A673 (cell line): ENCODE data around the gene GLS. TPM values are rescaled to one million over a fixed set of nuclear protein-coding genes. Genes with fewer than 3 reads are reported as not detected.

Source experiments
- BruUV-seq: library from RNA; stranded (reverse); fragments of 400-500 nt; replicated peaks from 2 replicates; lab custom pipeline; 2021; lab: Mats Ljungman, UMichigan
- CTCF ChIA-PET: fragments of 300-600 bp; sonication (Branson Sonifier 250); formaldehyde crosslinking; loops from one replicate; lab custom pipeline; 2022; ENCODE audit warnings: antibody characterized with exemption; lab: Charles Lee
- POLR2A ChIA-PET: fragments of 300-600 bp; sonication (Branson Sonifier 250); formaldehyde crosslinking; loops from one replicate; lab custom pipeline; 2022; ENCODE audit warnings: antibody characterized with exemption; ENCODE audit not compliant: low non-redundant PET; lab: Charles Lee
- DNase-seq: peaks from one replicate; pipeline ENCODE4 v3.0.0-alpha.2; 2015; ENCODE audit warnings: low spot score
- H3K27ac ChIP-seq: fragments of 200-600 bp; sonication (generic); 2 replicates; pipeline ENCODE4 v1.5.1; 2016; ENCODE audit warnings: mixed run types, low read depth, mild to moderate bottlenecking, mixed read lengths, antibody characterized with exemption, low read length; ENCODE audit not compliant: poor library complexity, severe bottlenecking
- H3K27me3 ChIP-seq: fragments of 200-600 bp; sonication (generic); replicated peaks from 2 replicates; pipeline ENCODE4 v1.6.1; 2017; ENCODE audit warnings: mixed run types, low read depth, mild to moderate bottlenecking, mixed read lengths, antibody characterized with exemption, low read length; ENCODE audit not compliant: insufficient read depth, poor library complexity
- H3K36me3 ChIP-seq: fragments of 200-600 bp; sonication (generic); 2 replicates; pipeline ENCODE4 v1.6.1; 2016; ENCODE audit warnings: mixed run types, mild to moderate bottlenecking, mixed read lengths, antibody characterized with exemption, low read length; ENCODE audit not compliant: insufficient read depth, poor library complexity, severe bottlenecking
- H3K4me1 ChIP-seq: fragments of 200-600 bp; sonication (generic); 2 replicates; pipeline ENCODE4 v1.6.1; 2017; ENCODE audit warnings: mixed run types, mild to moderate bottlenecking, mixed read lengths, antibody characterized with exemption, low read length; ENCODE audit not compliant: insufficient read depth, poor library complexity, severe bottlenecking
- H3K4me3 ChIP-seq: fragments of 200-600 bp; sonication (generic); 2 replicates; pipeline ENCODE4 v1.5.1; 2016; ENCODE audit warnings: low read depth, mixed run types, mild to moderate bottlenecking, mixed read lengths, low read length; ENCODE audit not compliant: poor library complexity, severe bottlenecking
- H3K9me3 ChIP-seq: fragments of 200-600 bp; sonication (generic); 2 replicates; pipeline ENCODE4 v1.6.1; 2016; ENCODE audit warnings: mixed run types, low read depth, mild to moderate bottlenecking, mixed read lengths, antibody characterized with exemption, low read length; ENCODE audit not compliant: poor library complexity, severe bottlenecking
- CTCF ChIP-seq: fragments of 300-800, 200-600 bp; sonication (generic); conservative IDR thresholded peaks from 2 replicates; pipeline ENCODE4 v1.5.1; 2017; ENCODE audit warnings: low read depth, mild to moderate bottlenecking, antibody characterized with exemption, low read length, moderate library complexity, mixed read lengths
- EZH2 ChIP-seq: fragments of 200-600 bp; sonication (generic); IDR thresholded peaks from 2 replicates; pipeline ENCODE4 v1.6.1; 2017; ENCODE audit warnings: borderline replicate concordance, low read depth, mild to moderate bottlenecking, mixed read lengths, antibody characterized with exemption, low read length; ENCODE audit not compliant: poor library complexity, severe bottlenecking
- intact Hi-C: fragments of 100-400 bp; cut with micrococcal nuclease; formaldehyde crosslinking; loops from one replicate; pipeline ENCODE4 v1.10.0; 2022; ENCODE audit not compliant: unreplicated experiment
- total RNA-seq: library from RNA; stranded (reverse); gene quantifications from 2 replicates; pipeline ENCODE4 v1.2.3, GENCODE V29; 2021

The GLS gene
- total RNA-seq, 1 experiment from 2014 or later = 116 TPM

- TF ChIP-seq EZH2 (no peak), CTCF (no peak)
- POLR2A ChIA-PET = no interaction called here
- Histone ChIP-seq H3K27ac (no peak overlapping the region), H3K4me3 (no peak overlapping the region), H3K36me3 (peaks cover 14% of the 10 kb centered on the region), H3K9me3 (no peaks in the 10 kb centered on the region), H3K4me1 (peaks cover 20% of the 10 kb centered on the region), H3K27me3 (no peaks in the 10 kb centered on the region)
- DNase-seq = no peak
- BruUV-seq = no TSS peak
- CTCF ChIA-PET = no interaction called here
- intact Hi-C loops = no loop called here
Measured at GRCh38 chr2:190911813-190912212, 31.2 kb downstream of the GLS start.

- Histone ChIP-seq H3K27me3 (no peaks in the 10 kb centered on the region), H3K4me3 (no peak overlapping the region), H3K9me3 (no peaks in the 10 kb centered on the region), H3K36me3 (peaks cover 23% of the 10 kb centered on the region), H3K4me1 (peaks cover 20% of the 10 kb centered on the region), H3K27ac (no peak overlapping the region)
- no peak for DNase-seq
- TF ChIP-seq EZH2 = no peak
- no peak for TF ChIP-seq CTCF
- no TSS peak for BruUV-seq
- ChIA-PET CTCF (no interaction called here), POLR2A (no interaction called here)
- intact Hi-C loops = no loop called here
Measured at GRCh38 chr2:190912726-190913125, 32.1 kb downstream of the GLS start.

- no TSS peak for BruUV-seq
- intact Hi-C loops = no loop called here
- peaks cover 27% of the 10 kb centered on the region for H3K36me3 ChIP-seq
- no peak overlapping the region for H3K4me3 ChIP-seq
- no peak for DNase-seq
- POLR2A ChIA-PET = no interaction called here
- H3K9me3 ChIP-seq = no peaks in the 10 kb centered on the region
- H3K27me3 ChIP-seq = no peaks in the 10 kb centered on the region
- CTCF ChIA-PET = no interaction called here
- TF ChIP-seq EZH2 (no peak), CTCF (no peak)
- H3K27ac ChIP-seq = no peak overlapping the region
- peaks cover 20% of the 10 kb centered on the region for H3K4me1 ChIP-seq
Measured at GRCh38 chr2:190913725-190914124, 33.1 kb downstream of the GLS start.
